T-cell (primary cell): ENCODE results near the gene PUSL1. TPM values are rescaled to one million over a fixed set of nuclear protein-coding genes. Genes with fewer than 3 reads are reported as not detected.
A peak's percentile ranks its signal among the peaks of the same experiment; 100 is the strongest.

Experiments
- ATAC-seq, 4 experiments: fragments of 200-7000 bp in 3 of 4; fragments of 150-1000 bp in 1 of 4; cut with Tn5 transposase; replicated peaks in 1 of 4; 1 replicate in 3 of 4; 2 replicates in 1 of 4; pipeline ENCODE4 v1.10.0; 2021; ENCODE audit warnings: moderate library complexity in 3 of 4, mild to moderate bottlenecking in 2 of 4, moderate number of reproducible peaks in 1 of 4
- CTCF ChIA-PET, 2 donors: fragments of 300-600 bp; sonication (Branson Sonifier 250); formaldehyde crosslinking; loops; one replicate each; lab custom pipeline; 2022; ENCODE audit warnings: antibody characterized with exemption in 2 of 2; lab: Charles Lee
- POLR2A ChIA-PET, 2 donors: fragments of 300-600 bp; sonication (Branson Sonifier 250); formaldehyde crosslinking; loops; one replicate each; lab custom pipeline; 2022; ENCODE audit warnings: antibody characterized with exemption in 2 of 2; lab: Charles Lee
- DNase-seq, 35 experiments: peaks; one replicate each; pipeline versions ENCODE4 v3.0.0 to v3.0.0-alpha.2; 2013 to 2023
- H3K27ac ChIP-seq: one replicate; pipeline ENCODE4 v1.5.1; 2013; ENCODE audit warnings: low read length
- H3K27me3 ChIP-seq, 2 experiments: replicated peaks in 1 of 2; 1 replicate in 1 of 2; 2 replicates in 1 of 2; pipeline versions ENCODE4 v1.6.1 to v1.7.0; 2013; ENCODE audit warnings: low read length in 1 of 2, mixed read lengths in 1 of 2; ENCODE audit not compliant: control insufficient read depth in 2 of 2, insufficient read depth in 2 of 2; ENCODE audit errors: extremely low read depth in 1 of 2
- H3K36me3 ChIP-seq, 2 donors: 1 replicate in 1 of 2; 2 replicates in 1 of 2; pipeline versions ENCODE4 v1.6.1 to v1.7.0; 2013; ENCODE audit warnings: low read length in 1 of 2; ENCODE audit not compliant: control insufficient read depth in 2 of 2, insufficient read depth in 1 of 2; ENCODE audit errors: extremely low read depth in 1 of 2
- H3K4me1 ChIP-seq, 2 experiments: 1 replicate in 1 of 2; 2 replicates in 1 of 2; pipeline versions ENCODE4 v1.6.1 to v1.7.0; 2013; ENCODE audit warnings: low read length in 2 of 2, mixed read lengths in 1 of 2; ENCODE audit not compliant: insufficient read depth in 2 of 2, control insufficient read depth in 1 of 2; ENCODE audit errors: extremely low read depth in 1 of 2
- H3K4me3 ChIP-seq, 2 donors: 1 replicate in 1 of 2; 2 replicates in 1 of 2; pipeline versions ENCODE4 v1.5.1 to v1.7.0; 2013; ENCODE audit warnings: mild to moderate bottlenecking in 2 of 2, low read length in 1 of 2, moderate library complexity in 1 of 2; ENCODE audit not compliant: control insufficient read depth in 1 of 2; ENCODE audit errors: extremely low read depth in 1 of 2
- H3K9me3 ChIP-seq: 2 replicates; pipeline ENCODE4 v1.7.0; 2013
- H3K27ac Mint-ChIP-seq, 2 donors: one replicate each; pipeline ENCODE4 v1.8.0; 2020 to 2021; ENCODE audit warnings: mild to moderate bottlenecking in 2 of 2, mixed read lengths in 2 of 2
- H3K27me3 Mint-ChIP-seq, 2 donors: one replicate each; pipeline ENCODE4 v1.8.0; 2021 to 2022; ENCODE audit warnings: mixed read lengths in 2 of 2
- H3K36me3 Mint-ChIP-seq: one replicate; pipeline ENCODE4 v1.8.0; 2021; ENCODE audit warnings: mixed read lengths
- H3K4me1 Mint-ChIP-seq, 3 donors: one replicate each; pipeline ENCODE4 v1.8.0; 2020 to 2022; ENCODE audit warnings: mixed read lengths in 3 of 3, mild to moderate bottlenecking in 1 of 3
- H3K4me3 Mint-ChIP-seq, 3 donors: one replicate each; pipeline ENCODE4 v1.8.0; 2020 to 2022; ENCODE audit warnings: mild to moderate bottlenecking in 3 of 3, mixed read lengths in 3 of 3, moderate library complexity in 3 of 3
- H3K9me3 Mint-ChIP-seq, 3 donors: one replicate each; pipeline ENCODE4 v1.8.0; 2020 to 2022; ENCODE audit warnings: mixed read lengths in 3 of 3
- WGBS: methylation state at CpG from one replicate; pipeline ENCODE4 v1.1.5; 2013; ENCODE audit warnings: missing lambda C conversion rate; ENCODE audit not compliant: insufficient coverage; 5-methylcytosine and 5-hydroxymethylcytosine counted together
- total RNA-seq, 35 experiments: library from RNA in 6 of 35; stranded (reverse) in 6 of 35; fragments of 120-200 nt in 1 of 35; gene quantifications; one replicate each; pipeline versions ENCODE4 v1.2.1 to v1.2.4 and lab custom pipeline; 2013 to 2026

The PUSL1 gene
- total RNA-seq, 5 donors from 2014 or later (not counting 1 experiment from before 2014, with no cell fraction given): 16.7 to 26.4 (median 22.6) TPM

DNA sequence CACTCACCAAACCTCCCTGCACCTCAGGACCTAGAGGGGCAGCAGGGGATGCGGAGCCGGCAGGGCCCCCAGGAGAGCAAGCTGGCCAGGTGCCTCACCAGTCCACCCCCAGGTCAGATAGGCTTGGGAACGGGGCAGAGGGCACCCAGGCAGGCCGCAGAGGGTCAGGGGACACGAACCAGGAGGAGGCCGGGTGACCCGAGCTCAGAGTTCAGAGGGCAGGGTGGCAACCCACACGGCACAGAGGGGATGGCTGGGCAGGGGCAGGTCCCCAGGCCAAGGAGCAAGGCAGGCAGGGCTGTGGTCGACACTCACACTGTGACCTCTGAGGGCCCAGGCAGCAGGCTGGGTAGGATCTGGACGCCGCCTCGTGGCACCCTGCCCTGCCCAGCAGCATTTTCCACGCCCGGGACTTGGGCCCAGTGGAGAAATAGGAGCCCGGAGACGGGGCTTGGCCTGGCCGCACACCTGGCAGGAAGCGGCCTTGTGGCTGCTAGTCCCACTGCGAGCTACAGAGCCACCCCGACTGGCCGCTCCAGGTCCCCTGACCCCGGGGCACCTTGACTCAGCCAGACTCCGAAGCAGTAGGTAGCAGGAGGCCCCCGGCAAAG is 35.5 kb downstream of the PUSL1 start:
- Mint-ChIP-seq H3K4me3 (no peak overlapping the region), H3K27me3 (no peaks in the 10 kb centered on the region), H3K27ac (no peak overlapping the region), H3K4me1 (peaks cover 17 to 23% (median 20%) of the 10 kb centered on the region in 3 donors), H3K36me3 (peaks cover 10% of the 10 kb centered on the region), H3K9me3 (no peaks in the 10 kb centered on the region)
- CTCF ChIA-PET: no interaction called here
- Histone ChIP-seq H3K27me3 (no peaks in the 10 kb centered on the region), H3K27ac (no peak overlapping the region), H3K9me3 (no peaks in the 10 kb centered on the region), H3K4me1 (peaks cover 2 to 44% of the 10 kb centered on the region in 2 experiments), H3K4me3 (no peak overlapping the region), H3K36me3 (peaks cover 4 to 8% of the 10 kb centered on the region in 2 donors)
- DNase-seq (no peak), ATAC-seq (no peak)
- POLR2A ChIA-PET: no interaction called here
- WGBS: 92% methylated on average over 23 of the region's 24 CpGs

GRCh38 chr1:1344655-1345361 is 36.4 kb downstream of the PUSL1 start:
- ChIA-PET POLR2A (no interaction called here), CTCF (no interaction called here)
- Histone ChIP-seq H3K36me3 (peaks cover 0 to 8% of the 10 kb centered on the region in 2 donors), H3K27ac (no peak overlapping the region), H3K4me3 (no peak overlapping the region), H3K4me1 (peaks cover 2 to 44% of the 10 kb centered on the region in 2 experiments), H3K27me3 (no peaks in the 10 kb centered on the region), H3K9me3 (no peaks in the 10 kb centered on the region)
- DNase-seq (no peak), ATAC-seq (no peak)
- H3K4me1 Mint-ChIP-seq: peaks cover 17 to 23% (median 20%) of the 10 kb centered on the region in 3 donors
- H3K27me3 Mint-ChIP-seq: no peaks in the 10 kb centered on the region
- WGBS: 75% methylated on average over 15 of the region's 15 CpGs
- H3K4me3 Mint-ChIP-seq: no peak overlapping the region
- no peaks in the 10 kb centered on the region for H3K9me3 Mint-ChIP-seq
- H3K36me3 Mint-ChIP-seq: peaks cover 9% of the 10 kb centered on the region
- H3K27ac Mint-ChIP-seq: no peak overlapping the region

DNA sequence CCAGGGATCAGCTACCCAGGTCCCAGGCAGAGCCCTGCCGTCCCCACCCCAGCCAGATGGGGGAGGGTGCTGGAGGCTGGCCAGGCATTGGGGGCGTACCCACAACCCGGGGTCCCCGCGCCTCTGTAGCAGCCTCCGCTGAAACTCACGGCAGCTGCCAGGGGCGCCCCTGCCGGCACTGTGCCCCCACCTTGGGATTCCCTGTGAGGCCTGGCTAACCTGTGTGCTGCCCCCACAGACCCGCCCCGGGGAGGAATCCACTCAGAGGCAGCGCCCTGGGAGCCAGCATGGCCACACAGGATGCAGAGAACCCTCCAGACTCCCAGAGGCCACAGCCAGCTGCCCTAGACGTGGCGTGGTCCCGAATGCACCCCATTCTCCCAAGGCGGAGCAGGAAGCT is 37.0 kb downstream of the PUSL1 start:
- POLR2A ChIA-PET: no interaction called here
- no peak overlapping the region for H3K4me3 Mint-ChIP-seq
- H3K27ac Mint-ChIP-seq: no peak overlapping the region
- H3K9me3 Mint-ChIP-seq: no peaks in the 10 kb centered on the region
- 92% methylated on average over 13 of the region's 16 CpGs for WGBS
- DNase-seq (no peak), ATAC-seq (no peak)
- H3K27me3 Mint-ChIP-seq: no peaks in the 10 kb centered on the region
- H3K4me1 Mint-ChIP-seq: peaks cover 17 to 23% (median 20%) of the 10 kb centered on the region in 3 donors
- H3K27ac ChIP-seq: no peak overlapping the region
- peaks cover 2 to 44% of the 10 kb centered on the region in 2 experiments for H3K4me1 ChIP-seq
- H3K36me3 ChIP-seq: peaks cover 0 to 8% of the 10 kb centered on the region in 2 donors
- CTCF ChIA-PET: no interaction called here
- H3K9me3 ChIP-seq: no peaks in the 10 kb centered on the region
- no peaks in the 10 kb centered on the region for H3K27me3 ChIP-seq
- H3K4me3 ChIP-seq: no peak overlapping the region
- peaks cover 7% of the 10 kb centered on the region for H3K36me3 Mint-ChIP-seq

DNA sequence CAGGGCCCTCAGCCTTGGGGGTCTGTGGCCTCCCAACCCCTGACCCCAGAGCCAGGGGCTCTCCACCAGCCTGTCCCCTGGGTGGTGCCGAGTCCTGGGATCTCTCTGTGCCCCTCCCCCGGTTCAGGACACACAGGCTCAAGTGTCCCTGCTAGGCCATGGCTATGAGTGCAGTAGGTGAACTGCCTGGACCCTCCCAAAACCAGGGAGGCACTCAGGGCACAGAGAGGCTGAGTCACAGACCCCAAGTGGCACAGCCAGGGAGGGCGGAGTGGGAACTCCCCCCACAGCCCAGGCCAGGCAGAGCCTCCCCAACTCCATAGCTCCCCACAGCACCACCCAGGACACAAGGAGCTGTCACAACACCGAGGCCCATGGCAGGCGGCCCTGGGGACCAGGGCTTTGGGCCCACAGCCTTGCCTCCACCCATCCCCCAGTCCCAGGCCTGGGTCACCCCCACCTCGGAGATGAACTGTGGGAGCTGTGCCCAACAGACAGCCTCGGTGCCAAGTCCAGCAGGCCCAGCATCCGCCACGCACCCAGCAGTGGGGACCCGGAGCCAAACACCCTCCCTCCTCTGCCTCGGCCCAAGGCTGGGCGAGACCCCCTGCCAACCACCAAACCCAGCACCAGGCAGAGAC is 37.6 kb downstream of the PUSL1 start:
- Histone ChIP-seq H3K27me3 (no peaks in the 10 kb centered on the region), H3K4me1 (peaks cover 2 to 44% of the 10 kb centered on the region in 2 experiments), H3K27ac (no peak overlapping the region), H3K36me3 (peaks cover 0 to 6% of the 10 kb centered on the region in 2 donors), H3K4me3 (no peak overlapping the region), H3K9me3 (no peaks in the 10 kb centered on the region)
- Mint-ChIP-seq H3K4me1 (peaks cover 17 to 23% (median 20%) of the 10 kb centered on the region in 3 donors), H3K4me3 (no peak overlapping the region), H3K36me3 (peaks cover 4% of the 10 kb centered on the region), H3K9me3 (no peaks in the 10 kb centered on the region), H3K27me3 (no peaks in the 10 kb centered on the region), H3K27ac (no peak overlapping the region)
- CTCF ChIA-PET: no interaction called here
- no peak for ATAC-seq
- POLR2A ChIA-PET: no interaction called here
- DNase-seq: no peak
- 91% methylated on average over 7 of the region's 12 CpGs for WGBS

DNA sequence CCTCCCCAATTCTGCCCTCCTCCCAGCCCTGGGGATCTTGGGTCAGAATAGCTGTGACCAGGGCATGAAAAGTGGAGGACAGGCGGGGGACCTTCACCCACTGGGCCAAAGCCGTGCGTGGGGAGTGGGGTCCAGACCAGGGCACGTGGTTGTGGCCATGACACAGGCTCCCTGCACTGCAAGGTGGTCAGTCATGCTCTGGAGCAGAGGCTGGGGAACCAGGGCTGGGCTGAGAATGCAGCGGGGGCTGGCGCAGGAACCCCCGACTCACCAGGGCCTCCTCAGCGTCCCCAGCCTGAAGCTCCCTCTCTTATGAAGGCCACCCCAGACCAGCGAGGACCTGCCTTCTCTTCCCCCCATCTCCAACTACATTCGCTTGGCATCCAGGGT is 38.1 kb downstream of the PUSL1 start:
- DNase-seq (no peak), ATAC-seq (no peak)
- H3K4me3 ChIP-seq: no peak overlapping the region
- peaks cover 2 to 47% of the 10 kb centered on the region in 2 experiments for H3K4me1 ChIP-seq
- no peaks in the 10 kb centered on the region for H3K9me3 Mint-ChIP-seq
- no peaks in the 10 kb centered on the region for H3K36me3 Mint-ChIP-seq
- peaks cover 0 to 4% of the 10 kb centered on the region in 2 donors for H3K36me3 ChIP-seq
- WGBS: 98% methylated on average over 10 of the region's 10 CpGs
- H3K27me3 ChIP-seq: peaks cover 0 to 2% of the 10 kb centered on the region in 2 experiments
- H3K4me1 Mint-ChIP-seq: peaks cover 17 to 23% (median 20%) of the 10 kb centered on the region in 3 donors
- CTCF ChIA-PET: no interaction called here
- POLR2A ChIA-PET: no interaction called here
- H3K27ac Mint-ChIP-seq: no peak overlapping the region
- no peaks in the 10 kb centered on the region for H3K9me3 ChIP-seq
- H3K27me3 Mint-ChIP-seq: no peaks in the 10 kb centered on the region
- peak overlapping the region in 2 of 3 donors; percentile 66 to 73 for H3K4me3 Mint-ChIP-seq
- no peak overlapping the region for H3K27ac ChIP-seq

DNA sequence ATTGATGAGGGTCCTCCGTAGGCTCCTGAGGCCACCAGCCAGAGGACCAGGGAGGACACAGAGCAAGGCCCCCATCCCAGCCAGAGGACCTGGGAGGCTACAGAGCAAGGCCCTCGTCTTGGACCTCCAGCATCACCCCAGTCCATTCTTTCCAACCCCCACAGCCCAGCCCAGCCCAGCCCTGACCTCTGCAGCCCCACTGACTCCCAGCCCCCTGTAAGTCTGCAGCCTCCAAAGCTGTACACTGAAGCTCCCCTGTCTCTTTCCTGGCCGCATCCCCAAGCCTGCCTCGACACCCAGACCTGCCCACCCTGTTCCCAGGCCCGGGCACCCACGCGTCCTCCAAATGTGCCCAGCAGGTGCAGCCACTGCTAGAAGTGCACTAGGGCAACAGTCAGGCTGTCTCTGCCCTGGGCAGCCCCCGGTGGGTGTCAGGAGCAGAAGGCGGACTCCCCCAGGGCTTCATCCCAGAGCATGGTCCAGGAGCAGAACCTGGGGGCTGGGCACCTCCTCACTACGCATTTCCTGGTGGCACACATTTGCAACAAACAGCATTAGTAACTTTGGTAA is 38.7 kb downstream of the PUSL1 start:
- H3K27me3 Mint-ChIP-seq: peaks cover 0 to 1% of the 10 kb centered on the region in 2 donors
- H3K4me3 Mint-ChIP-seq: peak overlapping the region; percentile 66 to 76 (median 73)
- peaks cover 2 to 53% of the 10 kb centered on the region in 2 experiments for H3K4me1 ChIP-seq
- no peak overlapping the region for H3K4me3 ChIP-seq
- no peaks in the 10 kb centered on the region for H3K9me3 Mint-ChIP-seq
- H3K27me3 ChIP-seq: peaks cover 0 to 9% of the 10 kb centered on the region in 2 experiments
- H3K36me3 ChIP-seq: no peaks in the 10 kb centered on the region
- ChIA-PET POLR2A (no interaction called here), CTCF (no interaction called here)
- no peaks in the 10 kb centered on the region for H3K36me3 Mint-ChIP-seq
- WGBS: 96% methylated on average over 9 of the region's 10 CpGs
- ATAC-seq: no peak
- DNase-seq: no peak
- no peak overlapping the region for H3K27ac ChIP-seq
- no peak overlapping the region for H3K27ac Mint-ChIP-seq
- no peaks in the 10 kb centered on the region for H3K9me3 ChIP-seq
- H3K4me1 Mint-ChIP-seq: peaks cover 19 to 24% (median 21%) of the 10 kb centered on the region in 3 donors
